IgD-negative memory B cell (primary cell): ENCODE results near the gene RNF166. TPM values are rescaled to one million over a fixed set of nuclear protein-coding genes. Genes with fewer than 3 reads are reported as not detected.

ENCODE experiments used
- H3K27ac Mint-ChIP-seq, 3 donors: one replicate each; pipeline ENCODE4 v1.8.0; 2020 to 2022; ENCODE audit warnings: mild to moderate bottlenecking in 3 of 3, mixed read lengths in 3 of 3, moderate library complexity in 1 of 3
- H3K27me3 Mint-ChIP-seq: one replicate; pipeline ENCODE4 v1.8.0; 2021; ENCODE audit warnings: mixed read lengths
- H3K36me3 Mint-ChIP-seq: one replicate; pipeline ENCODE4 v1.8.0; 2020; ENCODE audit warnings: mild to moderate bottlenecking, mixed read lengths
- H3K4me1 Mint-ChIP-seq, 3 donors: one replicate each; pipeline ENCODE4 v1.8.0; 2020 to 2022; ENCODE audit warnings: mixed read lengths in 3 of 3, mild to moderate bottlenecking in 1 of 3
- H3K4me3 Mint-ChIP-seq, 4 donors: one replicate each; pipeline ENCODE4 v1.8.0; 2020 to 2022; ENCODE audit warnings: mild to moderate bottlenecking in 4 of 4, mixed read lengths in 4 of 4, moderate library complexity in 3 of 4
- H3K9me3 Mint-ChIP-seq, 3 donors: one replicate each; pipeline ENCODE4 v1.8.0; 2020 to 2021; ENCODE audit warnings: mixed read lengths in 3 of 3, mild to moderate bottlenecking in 1 of 3
- polyA plus RNA-seq: library from polyadenylated mRNA; unstranded; fragments of 300-500 nt; fragmentation: Illumina TruSeq; gene quantifications from one replicate; pipeline ENCODE4 v1.2.3, GENCODE V29; 2021

The RNF166 gene
- polyA plus RNA-seq, 1 donor from 2014 or later, result 33.9 TPM

DNA sequence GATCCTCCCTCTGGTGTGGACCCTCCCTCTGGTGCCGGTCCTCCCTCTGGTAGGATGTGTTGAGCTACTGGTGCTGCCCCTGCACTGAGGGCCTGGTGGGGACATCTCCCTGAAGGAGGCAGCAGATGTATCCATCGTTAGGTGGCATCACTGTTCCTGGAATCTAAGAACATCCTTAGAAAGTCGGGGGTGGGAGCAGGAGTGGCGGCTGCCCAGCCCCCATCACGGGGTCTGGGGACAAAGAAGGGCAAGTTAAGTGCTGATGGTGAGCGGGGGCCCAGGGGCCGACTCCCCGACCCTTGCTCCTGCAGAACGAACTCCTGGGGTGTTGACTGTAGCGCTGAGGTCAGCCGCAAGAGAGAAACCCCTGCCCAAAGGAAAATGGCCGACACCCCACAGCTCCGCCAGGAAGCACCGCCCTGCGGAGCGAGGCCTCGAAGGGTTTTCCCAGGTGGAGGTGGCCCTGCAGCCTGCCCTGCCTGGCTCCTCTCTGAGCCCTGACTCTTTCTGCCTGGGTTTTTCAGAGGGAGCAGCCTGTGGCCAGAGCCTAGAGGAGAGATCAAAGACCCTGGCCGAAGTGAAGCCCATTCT, 5.6 kb upstream of the RNF166 start:
- no peaks in the 10 kb centered on the region for H3K36me3 Mint-ChIP-seq
- no peaks in the 10 kb centered on the region for H3K27me3 Mint-ChIP-seq
- H3K27ac Mint-ChIP-seq, result peak overlapping the region in 1 of 3 donors; percentile 23
- H3K9me3 Mint-ChIP-seq, result no peaks in the 10 kb centered on the region
- H3K4me1 Mint-ChIP-seq, result peaks cover 7% of the 10 kb centered on the region in 3 donors
- peak overlapping the region in 1 of 4 donors; percentile 35 for H3K4me3 Mint-ChIP-seq

DNA sequence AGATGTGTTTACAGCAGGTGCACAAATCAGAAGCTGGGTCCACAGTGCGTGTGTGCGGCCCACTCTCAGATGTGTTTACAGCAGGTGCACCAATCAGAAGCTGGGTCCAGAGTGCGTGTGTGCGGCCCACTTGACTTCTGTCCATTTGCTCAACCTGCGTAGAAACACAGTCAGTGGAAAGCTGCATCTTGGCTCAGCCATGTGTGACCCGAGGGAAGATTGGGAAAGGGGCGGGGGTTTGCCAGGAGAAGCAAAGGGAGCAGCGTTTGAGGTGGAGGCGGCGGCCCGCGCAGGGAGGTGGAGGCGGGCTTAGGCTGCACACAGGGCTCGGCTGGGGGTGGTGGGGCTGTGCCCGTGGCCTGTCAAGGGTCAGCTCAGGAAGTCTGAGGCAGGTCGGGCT, 4.3 kb upstream of the RNF166 start:
- Mint-ChIP-seq H3K36me3 (no peaks in the 10 kb centered on the region), H3K4me1 (peaks cover 8 to 9% (median 8%) of the 10 kb centered on the region in 3 donors), H3K4me3 (no peak overlapping the region), H3K27ac (peak overlapping the region in 1 of 3 donors; percentile 71), H3K9me3 (no peaks in the 10 kb centered on the region), H3K27me3 (no peaks in the 10 kb centered on the region)

DNA sequence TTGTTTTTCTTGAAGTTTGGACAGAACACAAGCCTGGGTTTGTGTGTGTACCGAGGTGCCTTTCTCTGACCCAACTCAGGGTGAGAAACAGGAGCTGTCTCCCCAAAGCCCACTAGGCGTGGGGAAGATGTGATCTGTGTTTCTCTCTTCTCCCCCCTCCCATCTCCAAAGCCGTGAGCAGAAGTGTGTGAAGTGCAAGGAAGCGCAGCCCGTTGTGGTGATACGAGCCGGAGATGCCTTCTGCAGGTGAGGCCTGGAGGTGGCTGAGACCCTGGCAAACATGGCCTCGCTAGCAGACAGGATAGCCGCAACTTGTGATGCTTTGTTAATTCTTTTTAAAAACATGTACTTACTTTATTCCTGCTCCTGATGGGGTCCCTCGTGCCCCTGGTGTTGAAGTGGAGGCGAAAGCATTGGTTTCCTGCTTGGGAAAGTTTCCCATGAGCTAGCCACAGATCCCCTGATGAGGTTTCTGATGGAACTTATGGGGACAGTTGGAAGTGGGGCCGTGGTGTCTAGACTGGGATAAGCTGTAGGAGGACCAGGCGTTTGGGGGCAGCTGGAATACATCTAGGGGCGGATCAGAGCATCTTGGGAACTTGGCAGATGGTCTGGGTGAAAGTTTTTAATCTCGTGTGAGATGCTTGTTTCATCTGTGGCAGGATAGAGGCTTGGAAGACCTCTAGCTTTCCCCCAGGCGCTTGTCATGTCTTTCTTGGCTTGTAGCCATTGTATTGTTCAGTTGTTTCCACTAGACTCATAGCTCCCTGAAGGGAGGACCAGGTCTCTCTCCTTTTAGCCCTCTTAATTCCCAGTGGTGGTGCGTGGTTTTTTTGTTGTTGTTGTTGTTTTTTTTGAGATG, 988 bp upstream of the RNF166 start:
- H3K27me3 Mint-ChIP-seq, result no peaks in the 10 kb centered on the region
- no peaks in the 10 kb centered on the region for H3K36me3 Mint-ChIP-seq
- H3K4me3 Mint-ChIP-seq, result peak overlapping the region; percentile 79 to 93 (median 90)
- peaks cover 32 to 34% (median 33%) of the 10 kb centered on the region in 3 donors for H3K4me1 Mint-ChIP-seq
- H3K27ac Mint-ChIP-seq, result peak overlapping the region; percentile 31 to 92 (median 85)
- no peaks in the 10 kb centered on the region for H3K9me3 Mint-ChIP-seq

GRCh38 chr16:88705801-88706228, 393 bp downstream of the RNF166 start:
- H3K9me3 Mint-ChIP-seq, result no peaks in the 10 kb centered on the region
- H3K27ac Mint-ChIP-seq, result peak overlapping the region; percentile 89 to 97 (median 96)
- H3K27me3 Mint-ChIP-seq, result no peaks in the 10 kb centered on the region

GRCh38 chr16:88705076-88705684, 1.0 kb downstream of the RNF166 start:
- peaks cover 40 to 42% (median 41%) of the 10 kb centered on the region in 3 donors for H3K4me1 Mint-ChIP-seq
- H3K36me3 Mint-ChIP-seq, result no peaks in the 10 kb centered on the region
- H3K27me3 Mint-ChIP-seq, result no peaks in the 10 kb centered on the region
- H3K4me3 Mint-ChIP-seq, result peak overlapping the region; percentile 87 to 94 (median 92)
- peak overlapping the region; percentile 89 to 97 (median 96) for H3K27ac Mint-ChIP-seq
- H3K9me3 Mint-ChIP-seq, result no peaks in the 10 kb centered on the region

More at GRCh38 chr16:88705801-88706228, 393 bp downstream of the RNF166 start:
- peak overlapping the region; percentile 87 to 94 (median 92) for H3K4me3 Mint-ChIP-seq
- peaks cover 36 to 39% (median 38%) of the 10 kb centered on the region in 3 donors for H3K4me1 Mint-ChIP-seq
- H3K36me3 Mint-ChIP-seq, result no peaks in the 10 kb centered on the region

DNA sequence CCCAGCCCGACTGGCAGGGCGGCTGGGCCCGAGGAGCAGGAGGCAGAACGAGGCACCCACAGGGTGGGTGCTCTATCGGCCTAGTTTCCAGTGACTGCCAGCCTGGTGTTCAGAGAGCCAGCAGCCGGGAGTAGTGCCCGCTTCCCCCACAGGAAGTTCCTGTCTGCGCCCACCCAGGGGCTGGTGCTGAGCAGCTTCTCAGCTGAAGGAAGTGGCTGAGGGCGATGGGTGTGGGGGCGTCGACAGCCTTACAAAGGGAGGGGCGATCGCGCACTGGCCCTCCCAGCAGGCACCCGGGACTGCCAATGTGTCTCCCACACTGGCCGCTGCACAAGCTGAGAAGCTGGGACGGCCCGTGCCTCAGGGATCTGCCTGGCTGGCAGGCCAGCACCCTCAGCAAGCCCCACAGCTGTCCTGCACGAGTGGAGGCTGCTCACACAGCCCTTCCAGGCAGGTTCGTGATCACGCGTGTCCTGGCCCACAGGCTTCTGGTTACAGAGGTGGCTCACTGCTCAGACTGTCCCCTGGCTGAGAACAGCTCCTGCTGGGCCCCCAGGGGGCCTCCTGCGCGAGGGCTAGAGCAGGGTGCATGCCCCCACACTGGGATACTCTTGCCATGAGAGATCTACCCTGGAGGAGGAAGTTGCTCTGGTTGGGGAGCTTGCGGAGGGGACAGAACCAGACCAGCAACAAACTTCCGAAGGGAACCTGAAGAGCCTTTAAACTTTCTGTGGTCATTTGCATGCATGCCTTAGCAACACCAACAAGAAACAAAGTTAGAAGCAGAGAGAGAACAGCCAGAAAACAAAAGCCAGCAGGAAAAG, 2.5 kb downstream of the RNF166 start:
- Mint-ChIP-seq H3K27me3 (no peaks in the 10 kb centered on the region), H3K9me3 (no peaks in the 10 kb centered on the region), H3K4me1 (peaks cover 46 to 49% (median 48%) of the 10 kb centered on the region in 3 donors)

DNA sequence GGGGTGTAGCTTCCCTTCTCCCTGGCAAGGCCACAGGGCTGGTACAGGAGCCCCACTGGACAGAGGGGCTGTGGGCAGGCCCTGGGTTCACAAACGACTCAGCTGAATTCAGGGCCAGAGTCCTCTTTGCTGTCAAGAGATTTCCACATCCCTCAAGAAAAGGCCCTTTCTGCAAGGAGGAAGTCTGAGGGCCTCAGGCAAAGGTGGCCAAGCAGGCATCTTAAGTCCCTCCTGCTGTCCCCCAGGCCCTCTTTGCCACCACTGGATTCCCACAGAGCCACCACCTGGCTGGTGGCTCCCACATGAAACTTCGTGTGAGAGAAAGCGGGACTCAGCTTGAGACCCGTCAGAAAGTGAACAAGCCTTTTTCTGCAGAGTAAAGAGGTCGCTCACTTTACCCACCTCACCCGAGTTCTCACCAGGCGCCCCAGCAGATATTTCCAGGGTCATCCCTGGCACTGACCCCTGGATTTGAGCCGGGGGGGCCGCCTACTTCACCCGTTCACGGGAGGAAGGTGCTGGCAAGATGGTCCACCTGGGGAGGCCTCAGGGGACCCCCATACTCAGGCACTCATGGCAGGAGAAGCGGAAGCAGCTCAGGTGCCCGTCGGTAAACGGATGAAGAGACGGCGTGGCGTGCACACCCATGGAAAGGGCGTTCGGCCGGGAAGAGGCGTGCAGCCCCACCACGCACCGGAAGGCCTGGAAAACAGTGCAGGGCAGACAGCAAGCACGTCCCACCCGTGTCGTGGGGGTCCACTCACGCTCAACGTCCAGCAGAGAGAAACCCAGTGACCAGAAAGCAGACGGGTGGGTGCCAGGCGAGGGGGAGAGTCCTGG, 3.6 kb downstream of the RNF166 start:
- Mint-ChIP-seq H3K27me3 (no peaks in the 10 kb centered on the region), H3K36me3 (no peaks in the 10 kb centered on the region), H3K9me3 (no peaks in the 10 kb centered on the region), H3K4me1 (peaks cover 51 to 54% (median 53%) of the 10 kb centered on the region in 3 donors), H3K4me3 (peak overlapping the region; percentile 87 to 94 (median 92)), H3K27ac (peak overlapping the region; percentile 89 to 97 (median 96))

More for the DNA sequence above, 2.5 kb downstream of the RNF166 start:
- H3K4me3 Mint-ChIP-seq, result peak overlapping the region; percentile 87 to 94 (median 92)
- H3K36me3 Mint-ChIP-seq, result no peaks in the 10 kb centered on the region
- H3K27ac Mint-ChIP-seq, result peak overlapping the region; percentile 89 to 97 (median 96)

GRCh38 chr16:88701581-88702370, 4.4 kb downstream of the RNF166 start:
- no peaks in the 10 kb centered on the region for H3K27me3 Mint-ChIP-seq
- H3K27ac Mint-ChIP-seq, result peak overlapping the region; percentile 85 to 96 (median 89)
- peaks cover 44 to 46% (median 46%) of the 10 kb centered on the region in 3 donors for H3K4me1 Mint-ChIP-seq
- no peaks in the 10 kb centered on the region for H3K9me3 Mint-ChIP-seq
- H3K4me3 Mint-ChIP-seq, result peak overlapping the region; percentile 87 to 94 (median 92)
- H3K36me3 Mint-ChIP-seq, result no peaks in the 10 kb centered on the region

- H3K9me3 Mint-ChIP-seq, result no peaks in the 10 kb centered on the region
- H3K36me3 Mint-ChIP-seq, result no peaks in the 10 kb centered on the region
- H3K27ac Mint-ChIP-seq, result peak overlapping the region; percentile 89 to 96 (median 95)
- peak overlapping the region; percentile 87 to 95 (median 92) for H3K4me3 Mint-ChIP-seq
- peaks cover 43 to 46% (median 46%) of the 10 kb centered on the region in 3 donors for H3K4me1 Mint-ChIP-seq
- H3K27me3 Mint-ChIP-seq, result no peaks in the 10 kb centered on the region
Measured at GRCh38 chr16:88700636-88701482, 5.3 kb downstream of the RNF166 start.

DNA sequence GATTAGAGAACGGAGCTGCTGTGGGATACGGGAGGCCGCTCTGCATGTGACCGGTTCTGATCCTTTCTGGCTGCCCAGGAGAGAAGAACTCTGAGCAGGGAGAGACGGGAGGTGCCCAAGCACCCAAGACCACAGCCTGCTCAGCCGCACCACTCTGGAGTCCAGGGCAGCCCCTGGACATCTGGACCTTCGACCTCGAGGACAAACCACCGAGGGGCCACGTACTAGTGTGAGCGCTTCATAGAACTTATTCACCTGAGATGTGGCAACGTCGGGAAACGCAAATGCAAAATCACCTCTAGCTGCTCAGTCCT, 5.9 kb downstream of the RNF166 start:
- H3K4me3 Mint-ChIP-seq, result peak overlapping the region; percentile 70 to 95 (median 89)
- H3K27ac Mint-ChIP-seq, result peak overlapping the region; percentile 89 to 96 (median 95)
- H3K36me3 Mint-ChIP-seq, result no peaks in the 10 kb centered on the region
- no peaks in the 10 kb centered on the region for H3K27me3 Mint-ChIP-seq
- no peaks in the 10 kb centered on the region for H3K9me3 Mint-ChIP-seq
- H3K4me1 Mint-ChIP-seq, result peaks cover 41 to 43% (median 43%) of the 10 kb centered on the region in 3 donors

- Mint-ChIP-seq H3K4me3 (peak overlapping the region in 1 of 4 donors; percentile 91), H3K9me3 (no peaks in the 10 kb centered on the region), H3K27me3 (no peaks in the 10 kb centered on the region), H3K27ac (peak overlapping the region in 1 of 3 donors; percentile 96), H3K4me1 (peaks cover 33 to 36% (median 35%) of the 10 kb centered on the region in 3 donors), H3K36me3 (no peaks in the 10 kb centered on the region)
Measured at GRCh38 chr16:88699180-88699579, 7.0 kb downstream of the RNF166 start.

DNA sequence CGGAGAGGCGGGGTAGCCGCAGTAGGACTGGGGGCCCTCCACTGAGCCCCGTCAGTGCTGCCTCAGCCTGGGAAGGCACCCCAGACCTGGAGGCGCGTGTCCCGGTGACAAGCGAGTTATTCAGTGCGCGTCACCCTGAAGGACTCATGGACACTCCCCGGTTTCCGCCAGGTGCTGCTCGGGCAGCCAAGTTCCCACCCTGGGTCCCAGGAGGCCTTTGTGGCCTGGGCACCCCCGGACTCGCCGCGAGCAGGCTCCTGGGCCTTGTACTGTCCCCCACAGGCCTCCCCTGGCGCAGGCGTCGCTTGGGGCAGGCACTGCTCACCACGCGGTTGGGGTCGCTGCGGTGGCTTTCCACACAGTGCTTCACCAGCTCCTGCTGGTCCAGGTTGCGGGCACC, 7.6 kb downstream of the RNF166 start:
- H3K9me3 Mint-ChIP-seq, result no peaks in the 10 kb centered on the region
- H3K27ac Mint-ChIP-seq, result peak overlapping the region; percentile 80 to 96 (median 85)
- H3K27me3 Mint-ChIP-seq, result no peaks in the 10 kb centered on the region
- H3K4me3 Mint-ChIP-seq, result peak overlapping the region in 3 of 4 donors; percentile 66 to 85 (median 75)
- peaks cover 29 to 31% (median 30%) of the 10 kb centered on the region in 3 donors for H3K4me1 Mint-ChIP-seq
- H3K36me3 Mint-ChIP-seq, result no peaks in the 10 kb centered on the region
